Prostate gland (tissue), 2 donors: ENCODE measurements around the gene FRRS1L.

Source experiments
- CTCF ChIP-seq, 4 experiments: fragments of 200-600 bp in 2 of 4; fragments of 450-650 bp in 2 of 4; sonication (generic) in 2 of 4; IDR thresholded peaks; 1 replicate in 3 of 4; 2 replicates in 1 of 4; pipeline ENCODE4 v1.5.1; 2016 to 2019; ENCODE audit warnings: antibody characterized with exemption in 4 of 4, mild to moderate bottlenecking in 2 of 4, moderate library complexity in 2 of 4
- POLR2A ChIP-seq: fragments of 450-650 bp; IDR thresholded peaks from one replicate; pipeline ENCODE4 v1.6.1; 2016; ENCODE audit warnings: antibody characterized with exemption, mild to moderate bottlenecking

GRCh38 chr9:109122726-109123621 lies 44.1 kb downstream of the FRRS1L start:
- TF ChIP-seq CTCF (IDR thresholded peaks at IDR 0.05) (no peak), POLR2A (no peak)
